ENCODE data around the gene FBXO42. TPM values are rescaled to one million over a fixed set of nuclear protein-coding genes. Genes with fewer than 3 reads are reported as not detected.

FBXO42 gene
- total and polyA plus RNA-seq, 9 of the 15 experiments (the other 6 are each of a cell fraction or from before 2014, with no cell fraction given): 7.2 to 24.8 (median 17.4) TPM

GRCh38 chr1:16236511-16237342 lies 115.6 kb downstream of the FBXO42 start, which contains the start of gene CPLANE2 (continued):
- TF ChIP-seq, protein P1, sequence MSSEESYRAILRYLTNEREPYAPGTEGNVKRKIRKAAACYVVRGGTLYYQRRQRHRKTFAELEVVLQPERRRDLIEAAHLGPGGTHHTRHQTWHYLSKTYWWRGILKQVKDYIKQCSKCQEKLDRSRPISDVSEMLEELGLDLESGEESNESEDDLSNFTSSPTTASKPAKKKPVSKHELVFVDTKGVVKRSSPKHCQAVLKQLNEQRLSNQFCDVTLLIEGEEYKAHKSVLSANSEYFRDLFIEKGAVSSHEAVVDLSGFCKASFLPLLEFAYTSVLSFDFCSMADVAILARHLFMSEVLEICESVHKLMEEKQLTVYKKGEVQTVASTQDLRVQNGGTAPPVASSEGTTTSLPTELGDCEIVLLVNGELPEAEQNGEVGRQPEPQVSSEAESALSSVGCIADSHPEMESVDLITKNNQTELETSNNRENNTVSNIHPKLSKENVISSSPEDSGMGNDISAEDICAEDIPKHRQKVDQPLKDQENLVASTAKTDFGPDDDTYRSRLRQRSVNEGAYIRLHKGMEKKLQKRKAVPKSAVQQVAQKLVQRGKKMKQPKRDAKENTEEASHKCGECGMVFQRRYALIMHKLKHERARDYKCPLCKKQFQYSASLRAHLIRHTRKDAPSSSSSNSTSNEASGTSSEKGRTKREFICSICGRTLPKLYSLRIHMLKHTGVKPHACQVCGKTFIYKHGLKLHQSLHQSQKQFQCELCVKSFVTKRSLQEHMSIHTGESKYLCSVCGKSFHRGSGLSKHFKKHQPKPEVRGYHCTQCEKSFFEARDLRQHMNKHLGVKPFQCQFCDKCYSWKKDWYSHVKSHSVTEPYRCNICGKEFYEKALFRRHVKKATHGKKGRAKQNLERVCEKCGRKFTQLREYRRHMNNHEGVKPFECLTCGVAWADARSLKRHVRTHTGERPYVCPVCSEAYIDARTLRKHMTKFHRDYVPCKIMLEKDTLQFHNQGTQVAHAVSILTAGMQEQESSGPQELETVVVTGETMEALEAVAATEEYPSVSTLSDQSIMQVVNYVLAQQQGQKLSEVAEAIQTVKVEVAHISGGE (CRISPR knock-in tag; IDR thresholded peaks at IDR 0.05): peak in 2 of 3 experiments; percentile 41 to 81; a peak in 3 of 6 replicates
- no peak for TF ChIP-seq KAT2B (IDR thresholded peaks at IDR 0.05; ENCODE audit: low read depth, low read length)
- peak; percentile 94 for TF ChIP-seq HINFP (tag; conservative IDR thresholded peaks at IDR 0.05; ENCODE audit: low read depth)
- no peak for TF ChIP-seq BDP1 (IDR thresholded peaks at IDR 0.05; ENCODE audit: insufficient read depth, insufficient read length)
- 0 out of 4 replicates have a peak, but pooled peaks of 1 of the 2 experiments have one; percentile 60 for TF ChIP-seq UBTF (IDR thresholded peaks at IDR 0.05; ENCODE audit: borderline replicate concordance in 1 of 2, low read depth in 2 of 2, low read length in 2 of 2)
- peak; percentile 83 for TF ChIP-seq MYC (IDR thresholded peaks at IDR 0.05; ENCODE audit: low read depth, low read length)
- TF ChIP-seq MYC (CRISPR knock-in tag; IDR thresholded peaks at IDR 0.05; ENCODE audit: borderline replicate concordance, low read depth): no peak; the same call in 1 of the 2 replicates
- TF ChIP-seq EP400 (IDR thresholded peaks at IDR 0.05): peak; percentile 67; the same call in 1 of the 2 replicates
- TF ChIP-seq RFX1 (IDR thresholded peaks at IDR 0.05): peak; percentile 98
- TF ChIP-seq CCNT2 (IDR thresholded peaks at IDR 0.05; ENCODE audit: borderline replicate concordance, extremely low read depth, insufficient read length, low read depth, low read length): peak; percentile 82
- TF ChIP-seq PKNOX1 (IDR thresholded peaks at IDR 0.05): peak; percentile 27; the same call in 1 of the 2 replicates
- TF ChIP-seq SNIP1 (IDR thresholded peaks at IDR 0.05; ENCODE audit: low read depth): no peak
- TF ChIP-seq ZBTB8A (IDR thresholded peaks at IDR 0.05; ENCODE audit: partially characterized antibody): no peak
- TF ChIP-seq ZNF12 (CRISPR knock-in tag; IDR thresholded peaks at IDR 0.05): no peak
- TF ChIP-seq ZNF512 (tag; IDR thresholded peaks at IDR 0.05): no peak

Measured in K562 (cell line).